Hematopoietic multipotent progenitor cell treated with erythropoietin and hydrocortisone succinate and interleukin-3 and kit ligand, for 4 days (in vitro differentiated cells): Measurements from ENCODE around the gene MPRIP.
"Not testable (repeated sequence)": the region's sequence is repeated elsewhere in the genome, so short reads cannot be mapped to it uniquely, and the experiment has no call there.

Experiments
- DNase-seq: peaks from one replicate; pipeline ENCODE4 v3.0.0-alpha.2; 2015

Gene MPRIP

DNA sequence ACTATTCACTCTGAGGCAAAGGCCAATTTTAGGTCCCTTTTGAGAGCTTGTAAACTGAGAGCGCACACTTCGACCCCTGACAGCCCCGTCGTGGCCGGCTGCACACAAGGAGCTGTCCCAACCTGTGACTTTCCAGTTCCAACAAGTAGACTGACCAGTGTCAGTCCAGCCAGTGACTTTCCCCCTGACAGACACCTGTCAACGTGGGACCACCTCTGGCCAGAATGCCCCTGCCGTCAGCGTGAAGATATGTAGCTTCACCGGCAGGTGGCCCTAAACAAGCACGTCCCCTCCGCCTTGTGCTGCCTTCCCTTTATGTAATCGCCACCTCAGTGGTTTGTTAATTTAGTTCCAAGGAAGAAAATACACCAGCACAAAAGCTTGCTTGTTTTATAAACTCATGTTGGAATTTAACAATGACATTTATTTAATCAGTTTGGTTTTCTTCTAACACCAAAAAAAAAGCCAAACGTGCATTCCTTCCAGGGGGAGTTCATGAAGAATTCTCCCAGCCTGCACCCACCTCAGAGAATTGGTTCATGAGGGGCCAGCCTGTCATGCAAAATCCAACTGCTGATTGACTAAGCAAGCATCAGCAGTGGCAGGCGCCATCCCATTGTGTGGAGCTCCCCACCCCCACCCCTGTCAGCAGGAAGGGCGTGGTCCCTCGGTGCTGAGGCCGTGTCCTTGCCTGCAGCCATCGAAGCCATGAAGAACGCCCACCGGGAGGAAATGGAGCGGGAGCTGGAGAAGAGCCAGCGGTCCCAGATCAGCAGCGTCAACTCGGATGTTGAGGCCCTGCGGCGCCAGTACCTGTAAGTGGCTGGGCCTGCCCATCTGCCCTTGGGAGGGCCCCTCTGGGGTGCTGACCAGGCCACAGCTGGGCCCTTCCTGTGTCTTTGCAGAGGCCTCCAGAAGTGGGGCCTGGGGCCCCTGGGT, 130.0 kb downstream of the MPRIP start:
- DNase-seq: peak; percentile 62

DNA sequence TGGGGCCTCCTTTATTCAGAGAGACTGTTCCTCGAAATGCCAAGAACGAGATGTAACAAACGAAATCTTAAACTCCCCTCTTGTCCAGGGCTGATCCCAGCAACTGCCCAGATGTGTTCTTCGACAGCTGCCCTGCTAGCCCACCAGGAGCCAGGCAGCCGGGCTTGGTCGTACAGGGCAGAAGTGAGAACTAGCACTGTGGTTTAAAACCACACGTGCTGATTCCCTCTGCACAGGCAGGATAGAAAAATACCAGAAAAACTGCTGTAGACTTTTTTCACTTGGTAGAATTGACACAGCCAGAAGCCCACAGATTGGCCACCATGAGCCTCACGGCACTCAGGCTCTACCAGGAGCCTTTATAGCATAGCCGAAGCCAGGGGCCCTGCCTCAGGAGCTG, 130.7 kb downstream of the MPRIP start:
- peak; percentile 29 for DNase-seq

DNA sequence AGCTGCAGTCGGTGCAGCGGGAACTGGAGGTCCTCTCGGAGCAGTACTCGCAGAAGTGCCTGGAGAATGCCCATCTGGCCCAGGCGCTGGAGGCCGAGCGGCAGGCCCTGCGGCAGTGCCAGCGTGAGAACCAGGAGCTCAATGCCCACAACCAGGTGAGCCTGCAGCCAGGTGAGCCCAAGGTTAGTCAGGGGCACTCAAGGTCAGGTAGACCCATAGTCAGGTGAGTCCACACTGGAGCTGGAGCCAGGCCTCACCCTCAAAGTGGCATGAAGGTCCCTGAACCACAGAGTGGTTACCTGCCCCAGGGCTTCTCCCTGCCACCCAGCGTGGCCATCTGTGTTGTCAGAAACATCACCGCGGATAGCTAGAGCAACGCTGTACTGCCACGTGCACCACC, 131.7 kb downstream of the MPRIP start:
- no peak for DNase-seq

DNA sequence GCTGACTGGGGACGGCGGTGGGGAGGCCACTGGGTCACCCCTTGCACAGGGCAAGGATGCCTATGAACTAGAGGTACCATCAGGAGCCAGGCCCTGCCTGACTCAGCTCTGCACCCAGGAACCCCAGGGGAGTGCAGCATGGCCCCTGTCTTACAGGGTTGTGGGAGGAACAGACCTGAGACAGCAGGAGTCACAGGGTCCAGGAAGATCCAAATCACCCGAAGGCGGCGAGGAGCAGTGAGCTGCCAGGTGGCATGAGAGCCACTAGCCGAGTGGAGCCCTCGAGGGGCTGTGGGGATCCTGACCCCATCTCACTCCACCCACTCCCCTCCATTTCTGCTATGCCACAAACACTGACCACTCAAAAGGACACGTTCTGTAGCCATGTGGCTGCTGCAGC, 133.1 kb downstream of the MPRIP start:
- no peak for DNase-seq

DNA sequence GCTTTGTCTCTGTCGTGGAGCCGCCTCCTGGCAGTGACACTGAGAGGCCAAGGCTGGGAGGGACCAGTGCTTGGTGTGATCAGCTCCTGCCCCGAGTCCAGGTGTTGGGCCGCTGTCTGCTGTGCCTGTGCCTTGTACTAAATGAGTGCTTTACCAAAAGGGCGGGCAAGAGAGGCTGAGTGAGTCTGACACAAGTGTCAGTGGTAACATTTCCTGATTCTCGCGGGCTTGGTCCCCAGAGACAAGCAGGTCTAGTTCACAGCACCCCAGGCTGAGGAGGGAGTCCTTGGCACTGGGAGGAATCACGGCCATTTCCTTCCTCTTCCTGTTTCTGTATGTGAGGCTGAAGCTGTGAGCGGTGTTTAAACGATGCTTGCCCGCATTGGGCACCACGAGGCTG, 133.7 kb downstream of the MPRIP start:
- no peak for DNase-seq

DNA sequence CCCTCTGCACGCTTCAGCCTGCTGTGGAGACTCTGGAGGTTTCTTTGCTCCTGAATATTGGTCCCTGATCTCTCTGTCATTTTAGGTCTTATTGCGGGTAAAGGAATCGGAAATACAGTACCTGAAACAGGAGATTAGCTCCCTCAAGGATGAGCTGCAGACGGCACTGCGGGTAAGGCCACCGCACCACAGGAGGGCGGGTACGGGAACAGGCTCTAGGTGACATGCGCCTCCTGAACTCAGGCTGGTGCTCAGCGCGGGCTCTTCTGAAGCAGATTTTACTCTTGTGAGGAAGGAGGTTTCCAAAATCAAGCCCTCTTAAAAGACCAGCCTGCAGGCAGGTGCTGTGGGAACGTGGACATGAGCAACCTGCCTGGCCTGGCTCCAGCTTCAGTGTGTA, 134.1 kb downstream of the MPRIP start:
- no peak for DNase-seq

DNA sequence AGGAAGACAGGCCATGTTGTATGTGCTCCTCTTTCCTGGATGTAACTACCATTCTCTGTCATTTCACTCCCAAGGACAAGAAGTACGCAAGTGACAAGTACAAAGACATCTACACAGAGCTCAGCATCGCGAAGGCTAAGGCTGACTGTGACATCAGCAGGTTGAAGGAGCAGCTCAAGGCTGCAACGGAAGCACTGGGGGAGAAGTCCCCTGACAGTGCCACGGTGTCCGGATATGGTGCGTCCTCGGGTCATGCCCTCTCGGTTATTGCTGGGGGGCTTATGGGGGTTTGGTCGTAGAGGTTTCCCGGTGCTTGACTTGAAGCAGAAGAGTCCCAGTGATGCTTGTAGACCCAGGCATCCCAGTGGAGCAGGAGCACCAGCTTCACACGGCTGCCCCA, 134.9 kb downstream of the MPRIP start:
- DNase-seq: no peak

DNA sequence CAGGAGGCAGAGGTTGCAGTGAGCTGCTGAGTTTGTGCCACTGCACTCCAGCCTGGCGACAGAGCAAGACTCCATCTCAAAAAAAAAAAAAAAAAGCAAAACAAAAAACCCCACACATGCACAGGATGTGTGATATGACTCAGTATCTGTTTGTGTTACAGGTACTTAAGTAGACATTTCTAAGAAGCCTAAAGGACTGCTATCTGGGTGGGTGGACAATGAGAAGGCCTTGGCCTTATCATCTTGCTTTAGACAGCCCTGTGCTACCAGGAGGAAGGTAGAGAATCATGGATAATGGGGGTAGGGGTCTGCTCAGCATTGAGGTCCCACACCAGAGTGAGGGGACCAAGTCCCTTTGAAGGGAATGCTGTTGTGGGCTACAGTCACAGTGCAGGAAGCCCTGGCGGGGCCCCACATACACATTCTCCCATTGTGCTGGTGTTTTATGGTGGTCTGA, 137.1 kb downstream of the MPRIP start:
- DNase-seq: no peak

DNA sequence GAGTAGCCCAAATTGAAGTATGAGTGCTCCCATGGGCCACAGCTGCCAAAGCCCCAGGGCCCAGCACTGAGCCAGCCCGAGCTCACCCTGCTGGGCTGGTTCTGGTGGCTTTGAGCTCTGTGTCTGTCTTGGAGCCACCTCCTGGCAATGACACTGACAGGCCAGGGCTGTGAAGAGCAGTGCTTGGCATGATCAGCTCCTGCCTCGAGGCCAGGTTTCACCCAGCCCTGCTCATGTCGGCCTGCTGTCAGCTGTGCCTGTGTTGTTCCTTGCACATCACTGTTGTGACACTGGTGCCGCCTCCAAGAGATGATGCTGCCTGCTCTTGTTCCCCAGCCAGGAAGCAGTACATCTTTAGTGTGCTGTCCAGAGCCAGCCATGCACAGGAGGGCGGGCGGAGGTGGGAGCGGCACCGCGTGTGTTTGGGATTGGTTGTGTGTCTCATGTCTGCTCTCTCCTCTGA, 137.9 kb downstream of the MPRIP start:
- no peak for DNase-seq

DNA sequence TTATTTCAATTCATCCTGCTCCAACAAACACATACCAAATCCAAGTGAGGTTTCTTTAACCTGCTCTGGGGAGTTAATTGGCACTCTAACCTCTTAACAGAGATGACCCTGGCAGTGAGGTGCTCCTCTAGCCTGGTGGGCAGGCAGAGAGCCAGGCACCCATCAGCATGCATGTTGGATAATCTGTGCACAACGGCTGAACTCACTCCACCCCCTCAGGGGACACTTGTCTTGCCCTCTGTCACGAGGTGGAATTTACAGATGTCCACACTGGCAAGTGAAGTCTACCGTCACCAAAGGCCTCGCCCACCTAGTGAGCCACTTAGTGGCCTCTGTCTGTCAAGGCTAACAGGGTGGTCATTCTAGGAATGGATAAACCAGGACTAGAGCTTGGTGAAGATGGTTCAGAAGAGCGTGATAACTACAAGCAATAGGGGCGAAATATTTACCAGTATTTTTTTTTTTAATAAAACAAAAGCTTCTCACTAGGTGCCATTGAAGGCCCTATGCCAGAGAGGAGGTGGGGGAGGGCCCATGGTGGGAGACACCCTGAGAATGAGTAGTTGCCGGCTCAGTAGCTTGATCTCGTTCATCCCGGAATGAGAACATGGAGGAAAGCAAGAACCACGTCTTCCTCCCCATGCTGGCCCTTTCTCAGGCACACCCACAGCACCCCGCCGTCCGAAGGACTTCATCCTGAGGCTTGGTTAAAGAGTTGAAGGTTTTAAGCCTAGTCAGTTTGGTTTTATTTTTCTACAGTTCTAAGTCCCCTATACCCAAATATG, 138.7 kb downstream of the MPRIP start:
- no peak for DNase-seq

DNA sequence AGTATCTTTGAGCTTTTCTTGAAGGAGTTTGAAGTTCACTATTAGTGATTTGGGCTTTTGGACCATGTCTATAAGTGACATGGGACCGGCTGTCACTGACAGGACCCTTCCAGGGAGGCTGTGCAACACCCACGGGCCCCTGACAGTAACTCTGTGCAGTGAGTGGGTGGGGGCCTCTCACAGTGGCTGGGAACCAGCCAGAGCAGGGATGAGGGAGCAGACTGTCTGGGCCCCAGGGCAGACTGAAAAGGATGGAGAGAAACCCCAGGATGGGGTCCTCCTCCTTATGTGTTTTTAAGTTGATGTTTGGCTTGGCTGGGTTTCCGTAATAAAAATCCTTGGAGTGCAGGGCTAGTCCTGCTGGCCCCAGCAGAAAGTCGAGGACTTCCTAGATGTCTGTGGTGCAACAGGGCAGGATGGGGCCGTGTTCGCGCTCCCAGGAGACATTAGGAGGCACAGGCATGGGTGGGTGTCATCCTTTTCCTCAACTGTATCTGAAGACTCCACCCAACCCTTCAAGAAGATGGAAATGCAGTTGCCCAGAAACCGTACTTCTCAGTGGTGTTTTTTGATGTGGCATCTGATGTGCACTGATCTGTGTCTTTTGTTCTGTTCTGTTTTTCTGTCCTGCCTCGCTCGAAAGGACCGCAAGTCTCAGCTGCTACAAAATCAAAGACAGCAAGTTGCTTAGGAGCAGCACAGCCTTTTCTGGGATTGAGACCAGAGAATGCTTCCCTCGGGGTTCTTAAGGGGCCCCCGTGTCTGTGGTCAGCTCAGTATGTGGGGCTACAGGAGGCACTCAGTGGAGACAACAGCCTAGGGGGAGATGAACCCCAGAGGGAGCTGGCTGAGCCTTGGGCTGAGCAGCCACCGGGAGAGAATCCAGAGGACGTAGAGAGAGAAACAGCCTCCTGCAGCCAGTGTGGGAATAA, 139.7 kb downstream of the MPRIP start:
- DNase-seq: no peak

DNA sequence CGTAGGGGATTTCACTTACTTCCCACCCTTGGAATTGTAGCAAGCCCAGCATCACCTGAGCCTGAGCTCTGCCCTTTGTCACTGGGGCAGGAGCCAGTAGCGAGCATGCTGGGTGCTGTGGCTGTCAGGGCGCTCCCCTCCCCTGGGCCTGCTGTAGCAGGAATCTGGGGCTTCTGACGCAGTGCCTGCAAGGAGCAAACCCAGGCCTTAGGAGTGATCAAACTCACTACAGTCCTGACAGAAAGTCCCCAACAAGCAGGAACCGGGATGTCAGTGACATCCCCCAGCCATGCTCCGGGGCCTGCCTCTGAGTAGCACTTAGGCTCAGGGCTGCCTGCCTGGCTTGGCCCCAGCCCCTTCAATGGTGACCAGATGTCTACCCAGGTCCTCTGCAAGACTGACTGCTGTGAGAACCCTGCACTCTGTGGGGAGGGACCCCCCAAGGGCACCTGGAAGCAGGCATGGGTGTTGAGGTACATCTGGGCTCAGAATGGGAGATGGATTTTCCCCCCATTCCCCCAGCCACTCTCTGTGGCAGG, 140.4 kb downstream of the MPRIP start:
- no peak for DNase-seq

DNA sequence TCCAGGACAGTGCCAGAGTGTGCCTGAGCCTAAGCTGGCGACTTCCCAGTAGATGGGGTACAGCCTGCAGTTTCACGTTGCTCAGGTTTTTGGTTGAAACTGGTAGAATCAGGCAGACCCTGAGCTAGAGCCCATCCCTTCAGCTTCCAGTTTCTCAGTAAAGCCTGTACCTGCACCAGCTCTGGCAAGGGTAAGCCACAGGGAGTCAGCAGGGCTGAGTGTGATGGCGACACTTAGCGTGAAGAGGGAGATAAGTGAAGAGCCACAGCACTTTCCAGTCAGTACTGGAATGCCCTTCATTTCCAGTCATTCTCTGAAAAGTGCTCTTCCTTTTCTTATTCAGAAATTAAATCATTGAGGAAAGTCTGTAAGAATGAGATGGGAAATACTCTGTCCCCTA, 141.5 kb downstream of the MPRIP start:
- no peak for DNase-seq

DNA sequence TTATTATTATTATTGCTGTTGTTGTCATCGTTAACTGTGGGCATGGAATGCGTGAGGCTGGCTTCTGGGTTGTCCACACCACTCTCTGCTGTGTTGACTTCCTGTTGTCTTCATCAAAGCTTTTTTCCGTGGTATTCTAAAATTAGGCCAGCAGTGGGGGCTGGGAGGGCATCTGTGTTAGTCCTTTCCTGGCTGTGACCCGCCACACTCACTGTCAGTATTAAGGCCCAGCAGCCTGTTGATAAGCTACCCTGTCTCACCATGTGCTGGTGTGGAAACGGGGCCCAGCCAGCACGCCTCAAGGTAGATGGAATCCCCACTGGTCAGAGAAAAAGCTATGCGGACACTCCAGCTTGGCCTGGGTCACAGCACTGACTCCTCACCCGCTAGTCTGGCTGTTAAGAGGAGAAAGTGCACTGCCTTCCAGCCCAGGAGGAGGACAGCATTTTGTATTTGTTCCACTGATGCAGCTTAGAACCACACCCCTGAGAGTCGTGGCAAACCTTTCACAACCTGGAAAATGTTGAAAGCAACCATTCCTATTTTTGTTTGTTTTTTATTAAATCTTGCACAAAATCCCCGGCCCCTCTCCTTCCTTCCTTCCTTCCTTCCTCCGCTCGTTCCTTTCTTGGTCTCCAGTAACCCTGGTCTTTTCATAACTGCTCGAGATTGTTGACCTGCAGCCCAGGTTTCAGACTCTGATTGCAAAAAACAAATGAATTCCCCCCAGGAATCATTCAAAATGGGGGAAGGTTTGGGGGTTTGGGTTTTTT, 142.9 kb downstream of the MPRIP start:
- not testable (repeated sequence) for DNase-seq

DNA sequence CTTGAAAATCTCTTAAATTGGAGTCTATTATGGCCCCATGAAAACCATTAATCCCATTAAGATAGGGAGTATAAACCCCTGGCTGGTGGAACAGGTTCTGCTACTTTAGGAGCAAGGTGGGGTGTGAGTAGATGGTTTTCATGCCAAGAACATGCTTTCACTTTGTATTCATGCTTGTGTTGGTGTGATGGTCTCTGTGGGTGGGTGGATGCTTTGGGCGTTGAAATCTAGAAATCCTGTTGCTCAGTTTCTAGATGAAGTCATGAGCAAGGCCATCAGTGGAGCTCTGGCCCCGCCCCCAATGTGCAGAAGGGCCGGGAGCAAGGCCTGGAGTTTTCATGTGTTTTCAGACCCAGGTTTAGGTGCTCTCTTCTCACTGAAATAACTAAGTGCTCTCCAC, 143.8 kb downstream of the MPRIP start:
- no peak for DNase-seq

DNA sequence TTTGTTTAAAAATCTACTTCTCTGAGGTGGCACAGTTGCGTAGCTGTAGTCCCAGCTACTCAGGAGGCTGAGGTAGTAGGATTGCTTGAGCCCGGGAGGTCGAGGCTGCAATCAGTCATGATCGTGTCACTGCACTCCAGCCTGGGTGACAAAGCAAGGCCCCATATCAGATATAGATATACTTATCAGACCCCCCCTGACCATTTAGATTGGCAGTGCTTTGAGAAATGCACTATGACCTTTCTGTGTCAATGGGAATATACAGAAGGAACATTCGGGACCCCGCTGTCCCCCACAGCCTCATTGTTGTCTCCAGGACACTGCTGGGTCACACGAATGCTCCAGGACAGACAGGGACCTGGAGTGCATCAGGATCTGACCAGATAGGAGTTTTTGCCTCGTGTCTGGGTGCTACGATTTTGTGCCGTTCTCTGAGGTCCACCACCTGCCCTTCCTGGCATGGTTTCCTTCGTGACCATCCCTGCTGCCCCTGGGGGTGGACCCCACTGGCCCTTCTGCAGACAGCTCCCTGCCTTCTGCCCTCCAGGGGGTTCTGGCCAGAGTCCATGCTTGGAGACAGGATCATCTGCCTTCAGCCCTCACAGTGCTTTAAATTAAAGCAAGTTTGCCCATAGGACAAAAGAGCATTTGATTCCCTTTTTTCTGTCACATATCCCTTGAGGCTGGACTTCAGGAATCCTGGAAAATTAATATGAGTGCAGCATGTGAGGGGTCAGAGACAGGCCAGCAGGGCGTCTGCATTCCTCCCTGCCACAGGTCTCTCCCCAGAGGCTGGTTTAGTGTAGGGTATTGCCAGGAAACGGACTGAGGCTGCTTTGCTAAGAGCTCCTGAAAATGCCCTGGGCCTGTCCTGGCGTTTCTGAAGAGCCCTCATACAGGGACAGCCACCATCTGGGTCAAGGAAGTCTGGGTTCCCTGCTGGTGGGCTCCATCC, 144.6 kb downstream of the MPRIP start:
- DNase-seq: no peak

DNA sequence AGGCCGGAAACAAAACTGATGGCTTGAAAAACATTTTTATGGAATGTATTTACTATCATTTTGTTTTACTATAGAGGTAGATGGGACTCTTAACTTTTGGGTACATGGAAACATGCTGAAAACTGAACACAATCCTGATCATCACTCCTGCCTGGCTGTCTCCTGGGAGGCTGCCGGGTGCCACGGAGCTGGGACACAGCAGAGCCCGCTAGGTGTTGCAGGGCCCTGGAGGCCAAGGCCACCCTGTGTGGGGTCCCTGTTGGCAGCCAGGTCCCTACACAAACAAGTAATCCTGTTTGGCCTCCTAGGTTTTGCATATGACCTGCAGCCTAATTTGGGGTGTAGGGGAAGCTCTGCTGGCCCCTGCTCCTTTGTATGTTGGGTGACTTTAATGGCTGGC, 146.3 kb downstream of the MPRIP start:
- DNase-seq: no peak

DNA sequence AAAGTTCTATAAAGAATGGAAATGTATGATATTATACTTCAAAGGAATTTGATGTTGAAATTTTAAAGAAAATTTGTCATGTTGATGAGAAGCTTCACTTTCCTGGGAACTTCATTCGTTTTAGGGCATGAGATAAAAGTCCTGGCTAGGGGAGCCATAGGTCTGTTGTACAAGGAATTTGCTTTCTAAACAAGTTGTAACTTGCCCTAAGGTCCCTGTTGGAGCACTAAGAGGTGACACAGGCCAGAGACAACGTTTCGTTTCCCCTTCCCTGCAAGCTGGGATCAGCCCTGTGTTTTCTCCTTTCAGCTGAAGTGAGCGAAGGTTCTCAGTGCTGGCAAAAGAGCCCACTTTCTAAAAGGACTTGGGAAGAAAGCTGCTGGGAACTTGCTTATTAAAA, 147.3 kb downstream of the MPRIP start:
- DNase-seq: no peak

DNA sequence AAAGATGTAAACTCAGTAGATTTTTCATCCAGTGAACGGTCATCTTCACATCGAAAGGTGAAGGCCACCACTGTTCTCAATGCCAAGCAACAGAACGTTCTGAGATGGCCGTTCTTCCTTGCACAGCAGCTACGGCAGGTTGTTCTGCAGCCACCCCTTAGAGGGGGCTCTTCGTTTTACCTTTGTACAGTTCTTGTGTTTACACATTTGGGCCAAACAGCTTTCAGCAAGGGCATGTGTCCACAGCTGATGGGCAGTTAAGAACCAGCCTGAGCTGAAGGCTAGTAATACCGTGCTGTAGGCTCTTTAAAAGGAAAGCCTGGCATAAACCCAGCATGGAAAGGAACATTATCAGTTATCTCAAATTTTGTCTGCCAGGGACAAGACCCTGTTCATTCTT, 147.9 kb downstream of the MPRIP start:
- DNase-seq: no peak

DNA sequence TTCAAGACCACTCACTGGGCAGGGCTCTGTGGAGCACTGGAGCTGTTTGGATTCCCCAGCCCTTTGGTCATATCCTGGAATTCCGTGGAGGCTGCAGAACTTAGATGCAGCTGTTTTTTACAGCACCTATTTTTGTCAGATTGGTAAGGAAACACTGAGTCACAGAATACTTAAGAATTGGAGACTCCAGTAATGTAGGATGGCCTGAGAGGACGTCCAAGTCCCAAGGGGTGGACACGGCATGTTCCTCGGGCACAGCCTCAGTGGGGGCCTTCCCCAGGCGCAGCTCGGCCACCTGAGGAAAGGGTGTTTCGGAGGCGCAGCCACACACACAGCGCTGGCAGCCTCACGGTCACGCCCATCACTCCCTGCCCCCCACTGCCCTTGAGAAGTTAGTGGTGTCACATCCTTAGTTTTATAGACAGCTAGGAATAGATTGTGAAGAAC, 149.1 kb downstream of the MPRIP start:
- no peak for DNase-seq
